Right ventricle myocardium superior (tissue), 1 donor: ENCODE results near the gene SLC35F3. TPM values are rescaled to one million over a fixed set of nuclear protein-coding genes. Genes with fewer than 3 reads are reported as not detected.
A peak's percentile ranks its signal among the peaks of the same experiment; 100 is the strongest.
"Not testable (repeated sequence)": the region's sequence is repeated elsewhere in the genome, so short reads cannot be mapped to it uniquely, and the experiment has no call there.

Experiments
- ATAC-seq: fragments of 200-7000 bp; cut with Tn5 transposase; one replicate; pipeline ENCODE4 v1.9.1; 2020; ENCODE audit warnings: mild to moderate bottlenecking; ENCODE audit not compliant: poor library complexity
- DNase-seq: peaks from one replicate; pipeline ENCODE4 v3.0.0-alpha.2; 2020
- intact Hi-C: fragments of 100-400 bp; cut with DNase I; formaldehyde crosslinking; loops from one replicate; pipeline ENCODE4 v1.11.2; 2022
- total RNA-seq: library from RNA; stranded (reverse); fragmentation: NEBNext Ultra II Directional; extraction: Animal tissue kit (Norgen Biotek cat#: 25700); gene quantifications from one replicate; pipeline ENCODE4 v1.2.1, GENCODE V29; 2021
- donor health status: DM: no; HTN: yes; CAD: no; lungs with severe emphysema.

The SLC35F3 gene
- total RNA-seq, 1 donor from 2014 or later: not detected

- intact Hi-C loops: no loop called here
- no peak for ATAC-seq
These were observed 374.5 kb downstream of the SLC35F3 start for GRCh38 chr1:234279021-234279420.

GRCh38 chr1:234280500-234280899 is 376.0 kb downstream of the SLC35F3 start:
- ATAC-seq (no peak), DNase-seq (no peak)
- intact Hi-C loops: no loop called here

More at GRCh38 chr1:234279021-234279420, 374.5 kb downstream of the SLC35F3 start:
- DNase-seq: no peak

GRCh38 chr1:234281826-234282489 is 377.5 kb downstream of the SLC35F3 start:
- ATAC-seq: no peak
- no peak for DNase-seq

GRCh38 chr1:234286206-234286605 is 381.7 kb downstream of the SLC35F3 start:
- no peak for ATAC-seq
- DNase-seq: no peak
- intact Hi-C loops: no loop called here

More at GRCh38 chr1:234281826-234282489, 377.5 kb downstream of the SLC35F3 start:
- intact Hi-C loops: no loop called here

GRCh38 chr1:234288946-234289345 is 384.5 kb downstream of the SLC35F3 start:
- intact Hi-C loops: no loop called here
- ATAC-seq (no peak), DNase-seq (no peak)

GRCh38 chr1:234289538-234290305 is 385.2 kb downstream of the SLC35F3 start:
- intact Hi-C loops: no loop called here

GRCh38 chr1:234292011-234292410 is 387.5 kb downstream of the SLC35F3 start:
- intact Hi-C loops: no loop called here
- DNase-seq (no peak), ATAC-seq (no peak)

More at GRCh38 chr1:234289538-234290305, 385.2 kb downstream of the SLC35F3 start:
- no peak for DNase-seq
- no peak for ATAC-seq

- ATAC-seq (no peak), DNase-seq (no peak)
- intact Hi-C loops: no loop called here
These were observed 388.1 kb downstream of the SLC35F3 start for GRCh38 chr1:234292548-234292947.

- intact Hi-C loops: no loop called here
- DNase-seq (no peak), ATAC-seq (no peak)
These were observed 389.8 kb downstream of the SLC35F3 start for GRCh38 chr1:234294109-234294817.

- intact Hi-C loops: no loop called here
- DNase-seq: no peak
- no peak for ATAC-seq
These were observed 390.6 kb downstream of the SLC35F3 start for GRCh38 chr1:234295068-234295467.

GRCh38 chr1:234295626-234296025 is 391.1 kb downstream of the SLC35F3 start:
- ATAC-seq: no peak
- intact Hi-C loops: no loop called here
- no peak for DNase-seq

GRCh38 chr1:234296496-234296895 is 392.0 kb downstream of the SLC35F3 start:
- intact Hi-C loops: no loop called here
- DNase-seq (no peak), ATAC-seq (no peak)

GRCh38 chr1:234297668-234298067 is 393.2 kb downstream of the SLC35F3 start:
- DNase-seq: no peak
- ATAC-seq: no peak
- intact Hi-C loops: no loop called here

- no peak for ATAC-seq
- intact Hi-C loops: no loop called here
- no peak for DNase-seq
These were observed 395.6 kb downstream of the SLC35F3 start for GRCh38 chr1:234300096-234300495.

- DNase-seq, intact Hi-C loops, ATAC-seq: not testable (repeated sequence)
These were observed 397.2 kb downstream of the SLC35F3 start for GRCh38 chr1:234301663-234302062.

GRCh38 chr1:234302354-234302962 is 398.0 kb downstream of the SLC35F3 start:
- intact Hi-C loops: no loop called here
- DNase-seq (no peak), ATAC-seq (peak; percentile 22)

- no peak for ATAC-seq
- no peak for DNase-seq
- intact Hi-C loops: no loop called here
These were observed 398.8 kb downstream of the SLC35F3 start for GRCh38 chr1:234303231-234303630.

GRCh38 chr1:234307726-234308125 is 403.2 kb downstream of the SLC35F3 start:
- no peak for ATAC-seq
- DNase-seq: no peak
- intact Hi-C loops: no loop called here

- intact Hi-C loops: no loop called here
- no peak for ATAC-seq
- no peak for DNase-seq
These were observed 404.7 kb downstream of the SLC35F3 start for GRCh38 chr1:234309243-234309597.
